H1 (cell line): ENCODE results near the gene PAQR7.

Experiments used
- MAFK ChIP-seq: IDR thresholded peaks from 2 replicates; pipeline ENCODE4 v1.6.1; 2012; ENCODE audit warnings: low read depth, mild to moderate bottlenecking, improper control_type of control experiment, low read length
- RXRA ChIP-seq: IDR thresholded peaks from 2 replicates; pipeline ENCODE4 v1.6.1; 2011; ENCODE audit warnings: low read depth, mild to moderate bottlenecking, low read length, moderate library complexity; ENCODE audit not compliant: insufficient read depth
- TF ChIP-seq, protein P1 (sequence below), 3 experiments: IDR thresholded peaks; 1 replicate in 2 of 3; 2 replicates in 1 of 3; pipeline versions ENCODE4 v1.5.1 to v1.6.1; 2011; ENCODE audit warnings: low read length in 3 of 3, mild to moderate bottlenecking in 3 of 3, inconsistent platforms in 2 of 3, low read depth in 1 of 3, moderate library complexity in 1 of 3; ENCODE audit not compliant: insufficient read depth in 1 of 3; ENCODE audit errors: control extremely low read depth in 1 of 3

DNA sequence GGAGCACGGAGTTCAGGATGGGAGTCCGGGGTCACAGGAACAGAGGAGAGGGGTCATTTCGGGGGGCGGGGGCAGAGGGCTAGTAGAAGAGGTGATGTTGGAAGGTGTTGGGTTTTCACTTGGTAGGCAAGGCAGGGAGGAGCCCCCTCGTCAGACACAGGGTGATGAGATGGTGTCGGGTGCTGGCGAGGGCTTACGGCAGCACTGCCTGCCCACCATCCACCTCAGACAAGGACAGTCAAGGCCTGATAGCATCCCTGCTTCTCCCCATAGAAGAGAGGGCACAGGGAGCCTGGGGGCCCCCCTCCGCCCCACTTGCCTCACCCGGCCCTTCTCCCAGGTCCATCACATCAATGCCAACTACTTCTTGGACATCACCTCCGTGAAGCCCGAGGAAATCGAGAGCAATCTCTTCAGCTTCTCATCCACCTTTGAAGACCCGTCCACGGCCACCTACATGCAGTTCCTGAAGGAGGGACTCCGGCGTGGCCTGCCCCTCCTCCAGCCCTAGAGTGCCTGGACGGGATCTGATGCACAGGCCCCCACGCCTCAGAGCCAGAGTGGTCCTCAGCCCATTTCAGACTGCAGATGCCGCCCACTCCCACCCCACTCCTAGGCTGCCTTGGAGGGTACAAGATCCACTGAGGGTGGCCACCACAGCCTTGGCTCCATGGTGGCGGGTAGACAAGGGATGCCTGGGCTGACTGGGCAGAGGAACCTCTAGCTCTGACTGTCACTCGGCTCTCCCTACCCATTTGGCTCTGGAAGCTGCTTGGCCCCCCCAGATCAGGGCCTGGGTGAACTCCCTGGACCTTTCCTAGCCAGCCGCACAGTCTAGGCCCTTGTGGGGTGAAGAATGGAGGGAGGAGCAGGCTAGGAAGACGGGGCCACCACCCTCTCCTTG is 60.0 kb downstream of the PAQR7 start:
- TF ChIP-seq, protein P1, sequence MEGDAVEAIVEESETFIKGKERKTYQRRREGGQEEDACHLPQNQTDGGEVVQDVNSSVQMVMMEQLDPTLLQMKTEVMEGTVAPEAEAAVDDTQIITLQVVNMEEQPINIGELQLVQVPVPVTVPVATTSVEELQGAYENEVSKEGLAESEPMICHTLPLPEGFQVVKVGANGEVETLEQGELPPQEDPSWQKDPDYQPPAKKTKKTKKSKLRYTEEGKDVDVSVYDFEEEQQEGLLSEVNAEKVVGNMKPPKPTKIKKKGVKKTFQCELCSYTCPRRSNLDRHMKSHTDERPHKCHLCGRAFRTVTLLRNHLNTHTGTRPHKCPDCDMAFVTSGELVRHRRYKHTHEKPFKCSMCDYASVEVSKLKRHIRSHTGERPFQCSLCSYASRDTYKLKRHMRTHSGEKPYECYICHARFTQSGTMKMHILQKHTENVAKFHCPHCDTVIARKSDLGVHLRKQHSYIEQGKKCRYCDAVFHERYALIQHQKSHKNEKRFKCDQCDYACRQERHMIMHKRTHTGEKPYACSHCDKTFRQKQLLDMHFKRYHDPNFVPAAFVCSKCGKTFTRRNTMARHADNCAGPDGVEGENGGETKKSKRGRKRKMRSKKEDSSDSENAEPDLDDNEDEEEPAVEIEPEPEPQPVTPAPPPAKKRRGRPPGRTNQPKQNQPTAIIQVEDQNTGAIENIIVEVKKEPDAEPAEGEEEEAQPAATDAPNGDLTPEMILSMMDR (IDR thresholded peaks at IDR 0.05; ENCODE audit: control extremely low read depth in 1 of 3, insufficient read depth in 1 of 3, low read depth in 1 of 3, low read length in 3 of 3): no peak
- no peak for TF ChIP-seq MAFK
- TF ChIP-seq RXRA: no peak
